HCT116 (cell line): ENCODE measurements around the gene RANBP17. TPM values are rescaled to one million over a fixed set of nuclear protein-coding genes. Genes with fewer than 3 reads are reported as not detected.

Experiments
- ATAC-seq: fragments of 200-7000 bp; cut with Tn5 transposase; 2 replicates; pipeline ENCODE4 v1.9.1; 2020; ENCODE audit warnings: mild to moderate bottlenecking, moderate library complexity
- BruUV-seq: library from RNA; stranded (reverse); fragments of 400-500 nt; replicated peaks from 2 replicates; lab custom pipeline; 2021; lab: Mats Ljungman, UMichigan
- CTCF ChIA-PET: fragments of 300-600 bp; sonication (Branson Sonifier 250); formaldehyde crosslinking; loops from one replicate; lab custom pipeline; 2021; ENCODE audit warnings: antibody characterized with exemption; lab: Charles Lee
- POLR2A ChIA-PET: fragments of 300-600, 350-600 bp; sonication (Branson Sonifier 250); formaldehyde crosslinking; loops from one replicate; lab custom pipeline; 2021; ENCODE audit warnings: antibody characterized with exemption; lab: Charles Lee
- RAD21 ChIA-PET, 2 experiments: fragments of 300-600 bp; sonication (Branson Sonifier 250); formaldehyde crosslinking; loops; one replicate each; lab custom pipeline; 2023; ENCODE audit warnings: low total read pairs in 2 of 2; ENCODE audit not compliant: uncharacterized antibody in 2 of 2, unreplicated experiment in 2 of 2, low non-redundant PET in 1 of 2; lab: Charles Lee
- DNase-seq: peaks from one replicate; pipeline ENCODE4 v3.0.0-alpha.2; 2010; ENCODE audit warnings: low read depth, low spot score
- H2AFZ ChIP-seq: fragments of 200-600 bp; shearing (Covaris generic), sonication (generic); 2 replicates; pipeline ENCODE4 v1.6.1; 2017; ENCODE audit warnings: low read depth, mixed run types, mixed read lengths, antibody characterized with exemption, low read length; ENCODE audit not compliant: poor library complexity, severe bottlenecking
- H3K27ac ChIP-seq: 2 replicates; pipeline ENCODE4 v1.5.1; 2012; ENCODE audit warnings: low read depth, low read length
- H3K27me3 ChIP-seq: fragments of 200-600 bp; sonication (generic); 2 replicates; pipeline ENCODE4 v1.6.1; 2016; ENCODE audit warnings: mixed run types, low read length, mixed read lengths; ENCODE audit not compliant: insufficient read depth
- H3K36me3 ChIP-seq, 2 experiments: fragments of 200-500 bp in 1 of 2; fragments of 200-600 bp in 1 of 2; sonication (Bioruptor generic) in 1 of 2; sonication (generic) in 1 of 2; 2 replicates each; pipeline versions ENCODE4 v1.5.1 to v1.6.1; 2014 to 2016; ENCODE audit warnings: low read length in 2 of 2, inconsistent platforms in 1 of 2, mixed read lengths in 1 of 2, mixed run types in 1 of 2; ENCODE audit not compliant: insufficient read depth in 2 of 2, control insufficient read depth in 1 of 2
- H3K4me1 ChIP-seq, 2 experiments: fragments of 200-600 bp in 1 of 2; sonication (generic) in 1 of 2; 2 replicates each; pipeline versions ENCODE4 v1.5.1 to v1.6.1; 2012 to 2017; ENCODE audit warnings: low read length in 2 of 2, inconsistent platforms in 1 of 2, mild to moderate bottlenecking in 1 of 2, mixed read lengths in 1 of 2, mixed run types in 1 of 2, moderate library complexity in 1 of 2; ENCODE audit not compliant: insufficient read depth in 2 of 2, control insufficient read depth in 1 of 2
- H3K4me2 ChIP-seq: fragments of 200-600 bp; sonication (generic); 2 replicates; pipeline ENCODE4 v1.6.1; 2017; ENCODE audit warnings: mixed run types, low read length, mixed read lengths
- H3K4me3 ChIP-seq, 2 experiments: fragments of 200-600 bp in 1 of 2; sonication (generic) in 1 of 2; replicated peaks in 1 of 2; 2 replicates each; pipeline ENCODE4 v1.5.1; 2011 to 2016; ENCODE audit warnings: low read length in 2 of 2, control low read depth in 1 of 2, low read depth in 1 of 2, mild to moderate bottlenecking in 1 of 2, mixed read lengths in 1 of 2, mixed run types in 1 of 2
- H3K79me2 ChIP-seq: fragments of 200-600 bp; sonication (generic); 2 replicates; pipeline ENCODE4 v1.6.1; 2017; ENCODE audit warnings: mild to moderate bottlenecking, mixed run types, low read length, moderate library complexity, mixed read lengths; ENCODE audit not compliant: insufficient read depth
- H3K9ac ChIP-seq: fragments of 200-600 bp; sonication (generic); 2 replicates; pipeline ENCODE4 v1.6.1; 2016; ENCODE audit warnings: low read length, mixed read lengths
- H3K9me2 ChIP-seq: fragments of 200-600 bp; sonication (generic), shearing (Covaris generic); 2 replicates; pipeline ENCODE4 v1.6.1; 2017; ENCODE audit warnings: mixed run types, mild to moderate bottlenecking, moderate library complexity; ENCODE audit not compliant: insufficient read depth
- H3K9me3 ChIP-seq, 2 experiments: fragments of 200-500 bp in 1 of 2; fragments of 200-600 bp in 1 of 2; sonication (Bioruptor generic) in 1 of 2; sonication (generic) in 1 of 2; 2 replicates each; pipeline ENCODE4 v1.6.1; 2014 to 2017; ENCODE audit warnings: low read length in 2 of 2, mixed read lengths in 2 of 2, inconsistent platforms in 1 of 2, low read depth in 1 of 2, mild to moderate bottlenecking in 1 of 2, mixed run types in 1 of 2, moderate library complexity in 1 of 2; ENCODE audit not compliant: control insufficient read depth in 1 of 2, insufficient read depth in 1 of 2
- H4K20me1 ChIP-seq: fragments of 200-600 bp; sonication (generic), shearing (Covaris generic); 2 replicates; pipeline ENCODE4 v1.6.1; 2017; ENCODE audit warnings: mixed run types, mild to moderate bottlenecking, moderate library complexity; ENCODE audit not compliant: insufficient read depth
- CBX3 ChIP-seq: IDR thresholded peaks from 2 replicates; pipeline ENCODE4 v1.6.1; 2012; ENCODE audit warnings: low read depth
- CEBPB ChIP-seq: IDR thresholded peaks from 2 replicates; pipeline ENCODE4 v1.6.1; 2012; ENCODE audit warnings: low read depth
- ELF1 ChIP-seq: IDR thresholded peaks from 2 replicates; pipeline ENCODE4 v1.6.1; 2012; ENCODE audit warnings: low read depth, borderline replicate concordance
- FOSL1 ChIP-seq: IDR thresholded peaks from 2 replicates; pipeline ENCODE4 v1.6.1; 2012; ENCODE audit warnings: low read depth
- MAX ChIP-seq: IDR thresholded peaks from 2 replicates; pipeline ENCODE4 v1.6.1; 2012
- POLR2A ChIP-seq: IDR thresholded peaks from 2 replicates; pipeline ENCODE4 v1.7.0; 2011; ENCODE audit warnings: borderline replicate concordance; ENCODE audit not compliant: insufficient read depth, insufficient read length; ENCODE audit errors: extremely low read depth
- REST ChIP-seq: IDR thresholded peaks from 2 replicates; pipeline ENCODE4 v1.6.1; 2012; ENCODE audit warnings: low read depth
- ZBTB33 ChIP-seq: IDR thresholded peaks from 2 replicates; pipeline ENCODE4 v1.6.1; 2011; ENCODE audit warnings: mild to moderate bottlenecking, low read length, moderate library complexity; ENCODE audit not compliant: insufficient replicate concordance; ENCODE audit errors: extremely low read depth
- ZFX ChIP-seq: fragments of 450-650 bp; IDR thresholded peaks from 2 replicates; pipeline ENCODE4 v1.6.1; 2017
- intact Hi-C: fragments of 100-400 bp; cut with micrococcal nuclease; formaldehyde crosslinking; loops from 2 replicates; pipeline ENCODE4 v1.10.0; 2022
- total RNA-seq: library from RNA; stranded (reverse); gene quantifications from one replicate; pipeline ENCODE4 v1.2.1, GENCODE V29; 2021; ENCODE audit not compliant: unreplicated experiment

The RANBP17 gene
- total RNA-seq, 1 experiment from 2014 or later: 18.2 TPM

DNA sequence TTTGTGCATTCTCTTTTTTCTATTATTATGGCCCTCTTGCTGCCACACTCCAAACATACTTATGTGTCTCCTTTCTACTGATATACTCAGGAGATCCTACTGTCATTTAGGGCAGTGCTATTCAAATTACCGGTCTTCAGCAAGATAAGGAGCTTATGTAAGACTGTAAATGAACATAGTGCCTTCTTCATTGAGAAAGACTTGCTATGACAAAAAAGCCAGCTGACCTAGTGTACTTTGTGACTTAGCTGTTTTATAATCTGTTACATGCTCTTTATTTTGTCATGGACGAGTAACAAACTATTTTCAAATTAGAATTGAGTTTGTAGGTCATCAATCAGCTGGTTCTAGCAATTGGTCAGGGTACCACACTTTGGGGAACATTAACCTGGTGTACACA is 32.8 kb downstream of the RANBP17 start:
- ChIA-PET RAD21 (no interaction called here), POLR2A (no interaction called here), CTCF (no interaction called here)
- no peak overlapping the region for H3K27ac ChIP-seq
- intact Hi-C loops: loop anchor here (10.0 kb wide), 1 partner anchor 150 kb away; no protein-coding TSS in a partner anchor
- H3K4me2 ChIP-seq: no peak overlapping the region
- no peaks in the 10 kb centered on the region for H3K4me1 ChIP-seq
- H2AFZ ChIP-seq: no peak overlapping the region
- ATAC-seq (no peak), DNase-seq (no peak)
- no peaks in the 10 kb centered on the region for H3K9me3 ChIP-seq
- H3K4me3 ChIP-seq: no peak overlapping the region
- peaks cover 5% of the 10 kb centered on the region; the same call in 1 of the 2 replicates for H4K20me1 ChIP-seq
- H3K9me2 ChIP-seq: no peaks in the 10 kb centered on the region
- H3K9ac ChIP-seq: no peak overlapping the region
- H3K36me3 ChIP-seq: no peaks in the 10 kb centered on the region
- no TSS peak for BruUV-seq
- TF ChIP-seq CBX3 (no peak), MAX (no peak), POLR2A (no peak), ELF1 (no peak), ZBTB33 (no peak), REST (no peak), CEBPB (no peak), FOSL1 (no peak), ZFX (no peak)
- H3K79me2 ChIP-seq: peaks cover 7% of the 10 kb centered on the region; the same call in 1 of the 2 replicates
- no peaks in the 10 kb centered on the region for H3K27me3 ChIP-seq
